RWPE1 (cell line): ENCODE measurements around the gene ACTRT3.

ENCODE experiments used
- CTCF ChIA-PET: fragments of 350-600 bp; sonication (Branson Sonifier 250); formaldehyde crosslinking; extraction: SDS; loops from one replicate; lab custom pipeline; 2021; lab: Yijun Ruan, JAX
- POLR2A ChIA-PET: fragments of 400-600 bp; formaldehyde crosslinking; extraction: SDS; loops from one replicate; lab custom pipeline; 2020; ENCODE audit warnings: antibody characterized with exemption; ENCODE audit not compliant: low non-redundant PET; lab: Yijun Ruan, JAX
- DNase-seq: peaks from one replicate; pipeline ENCODE4 v3.0.0; 2012; ENCODE audit warnings: low spot score
- H3K27ac ChIP-seq: fragments of 450-650 bp; 2 replicates; pipeline ENCODE4 v1.5.1; 2017
- CTCF ChIP-seq: fragments of 450-650 bp; conservative IDR thresholded peaks from 2 replicates; pipeline ENCODE4 v1.5.1; 2017; ENCODE audit warnings: low read depth, mild to moderate bottlenecking

Gene ACTRT3

DNA sequence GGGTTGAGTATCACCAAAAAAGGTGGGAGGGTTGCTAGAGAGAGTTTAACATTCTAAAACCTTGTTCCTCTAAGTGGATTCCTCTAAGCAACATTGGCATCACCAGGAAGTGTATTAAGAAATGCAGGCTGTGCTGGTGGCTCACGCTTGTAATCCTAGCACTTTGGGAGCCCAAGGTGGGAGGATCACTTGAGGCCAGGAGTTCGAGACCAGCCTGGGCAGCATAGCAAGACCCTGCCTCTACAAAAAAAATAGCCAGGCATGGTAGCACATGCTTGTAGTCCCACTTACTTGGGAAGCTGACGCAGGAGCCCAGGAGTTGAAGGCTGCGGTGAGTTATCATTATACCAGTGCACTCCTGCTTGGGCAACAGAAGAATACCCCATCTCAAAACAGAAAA lies 8.5 kb upstream of the ACTRT3 start:
- no peak for TF ChIP-seq CTCF
- ChIA-PET POLR2A (no interaction called here), CTCF (interaction anchor here (0.5 kb wide), 1 partner anchor 691 kb away, joined by 4 read pairs; no protein-coding TSS in a partner anchor)
- H3K27ac ChIP-seq = no peak overlapping the region
- DNase-seq = no peak

- ChIA-PET CTCF (interaction anchor here (0.7 kb wide), 1 partner anchor 382 kb away, joined by 3 read pairs; no protein-coding TSS in a partner anchor), POLR2A (no interaction called here)
- H3K27ac ChIP-seq = no peak overlapping the region
- DNase-seq = no peak
- TF ChIP-seq CTCF = no peak
Observed at GRCh38 chr3:169774186-169774585, 4.8 kb upstream of the ACTRT3 start.

DNA sequence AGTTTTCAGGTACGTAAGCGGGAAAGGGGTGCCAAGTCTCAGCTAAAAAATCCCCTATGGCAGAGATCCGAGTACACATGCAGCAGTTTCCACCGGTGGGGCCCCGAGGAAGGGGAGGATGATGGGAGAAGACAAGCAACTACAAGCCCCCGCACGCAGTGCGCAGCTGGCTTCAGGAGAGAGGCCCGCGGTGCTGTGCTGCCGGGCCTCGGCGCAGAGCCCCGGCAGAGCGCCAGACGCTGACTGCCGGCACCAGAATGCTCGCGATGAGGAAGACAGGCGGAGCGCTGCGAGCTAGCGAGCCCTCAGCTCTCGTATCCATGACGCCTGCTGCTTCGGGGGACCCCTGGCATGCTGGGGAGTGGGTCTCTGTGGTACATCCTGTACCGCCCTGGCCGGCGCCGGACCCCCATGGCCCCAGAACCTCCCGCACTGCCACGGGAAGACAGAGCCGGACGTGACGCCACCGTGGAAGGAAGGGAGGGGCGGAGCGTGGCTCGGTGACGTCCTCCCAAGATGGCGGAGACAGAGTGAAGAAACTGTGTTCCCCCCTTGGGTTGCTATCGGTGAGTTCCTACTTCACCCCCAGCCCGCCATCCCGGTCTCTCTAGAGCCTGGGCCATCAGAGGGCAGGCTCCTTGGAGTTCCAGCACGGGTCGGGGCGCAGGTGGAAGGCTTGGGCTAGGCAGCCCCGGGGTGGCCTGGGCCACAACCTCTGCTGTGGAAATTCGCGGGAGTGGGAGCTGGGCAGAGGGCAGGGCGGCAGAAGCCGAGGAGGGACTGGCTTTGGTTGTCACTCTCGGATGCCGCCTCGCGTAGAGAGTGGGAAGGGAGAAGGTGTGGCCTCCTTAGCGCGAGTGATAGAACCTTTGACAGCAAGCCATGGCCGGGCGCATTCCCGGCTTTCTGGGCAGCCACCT lies 3.8 kb upstream of the ACTRT3 start, which contains the start of gene MYNN:
MYNN (plus strand) TSS at position 500 of the 920 bp plus-strand sequence. CDS start 900 bp downstream, outside the sequence.
- H3K27ac ChIP-seq = peak within 1 kb of the TSS; percentile 98
- TF ChIP-seq CTCF = no peak
- peak; percentile 74 for DNase-seq
- POLR2A ChIA-PET = interaction anchor here (0.6 kb wide), 1 partner anchor 36 kb away, joined by 6 read pairs; no protein-coding TSS in a partner anchor
- CTCF ChIA-PET = no interaction called here

GRCh38 chr3:169772305-169772896 lies 3.0 kb upstream of the ACTRT3 start:
- peak overlapping the region; percentile 98 for H3K27ac ChIP-seq
- ChIA-PET POLR2A (interaction anchor here (0.6 kb wide), 1 partner anchor 37 kb away, joined by 6 read pairs; no protein-coding TSS in a partner anchor), CTCF (interaction anchor here (0.7 kb wide), 1 partner anchor 295 kb away, joined by 5 read pairs; no protein-coding TSS in a partner anchor)
- no peak for TF ChIP-seq CTCF
- DNase-seq = peak; percentile 54

GRCh38 chr3:169771497-169772304 lies 2.3 kb upstream of the ACTRT3 start:
- DNase-seq = no peak
- POLR2A ChIA-PET = interaction anchor here (0.7 kb wide), 1 partner anchor 310 kb away, joined by 3 read pairs; no protein-coding TSS in a partner anchor
- H3K27ac ChIP-seq = peak overlapping the region; percentile 80
- CTCF ChIA-PET = interaction anchor here (0.7 kb wide), 2 partner anchors 294 to 639 kb away, joined by 5 to 6 read pairs; no protein-coding TSS in a partner anchor
- TF ChIP-seq CTCF = no peak
